Measurements from ENCODE around the gene ATP4A. TPM values are rescaled to one million over a fixed set of nuclear protein-coding genes. Genes with fewer than 3 reads are reported as not detected.

ATP4A gene
- total and polyA plus RNA-seq, 9 of the 15 experiments (the other 6 are each of a cell fraction or from before 2014, with no cell fraction given) = 0.15 TPM; not detected in 8

GRCh38 chr19:35612559-35613321, 49.3 kb upstream of the ATP4A start, which contains the start of gene HAUS5 (continued):
- TF ChIP-seq ATF6 (CRISPR knock-in tag; IDR thresholded peaks at IDR 0.05) (no peak), MIER1 (IDR thresholded peaks at IDR 0.05; ENCODE audit: low read depth) (no peak), SAFB2 (IDR thresholded peaks at IDR 0.05; ENCODE audit: borderline replicate concordance, low read depth, low read length, severe bottlenecking) (no peak), ZNF76 (CRISPR knock-in tag; IDR thresholded peaks at IDR 0.05; ENCODE audit: borderline replicate concordance) (peak; percentile 90), SMAD3 (CRISPR knock-in tag; conservative IDR thresholded peaks at IDR 0.05) (no peak), SMARCB1 (IDR thresholded peaks at IDR 0.05; ENCODE audit: insufficient read length, low read depth) (no peak), ZBTB5 (IDR thresholded peaks at IDR 0.05) (no peak), ZNF707 (CRISPR knock-in tag; conservative IDR thresholded peaks at IDR 0.05) (0 out of 2 replicates have a peak, but pooled peaks have one; percentile 30), TCF7L2 (IDR thresholded peaks at IDR 0.05; ENCODE audit: low read depth, low read length) (no peak), PKNOX1 (IDR thresholded peaks at IDR 0.05) (no peak), POLR2AphosphoS5 (IDR thresholded peaks at IDR 0.05; ENCODE audit: control insufficient read depth, insufficient read depth, low read depth, low read length) (peak; percentile 78), GABPA (tag; conservative IDR thresholded peaks at IDR 0.05; ENCODE audit: low read depth) (0 out of 2 replicates have a peak, but pooled peaks have one; percentile 37)
- TF ChIP-seq, protein P1, sequence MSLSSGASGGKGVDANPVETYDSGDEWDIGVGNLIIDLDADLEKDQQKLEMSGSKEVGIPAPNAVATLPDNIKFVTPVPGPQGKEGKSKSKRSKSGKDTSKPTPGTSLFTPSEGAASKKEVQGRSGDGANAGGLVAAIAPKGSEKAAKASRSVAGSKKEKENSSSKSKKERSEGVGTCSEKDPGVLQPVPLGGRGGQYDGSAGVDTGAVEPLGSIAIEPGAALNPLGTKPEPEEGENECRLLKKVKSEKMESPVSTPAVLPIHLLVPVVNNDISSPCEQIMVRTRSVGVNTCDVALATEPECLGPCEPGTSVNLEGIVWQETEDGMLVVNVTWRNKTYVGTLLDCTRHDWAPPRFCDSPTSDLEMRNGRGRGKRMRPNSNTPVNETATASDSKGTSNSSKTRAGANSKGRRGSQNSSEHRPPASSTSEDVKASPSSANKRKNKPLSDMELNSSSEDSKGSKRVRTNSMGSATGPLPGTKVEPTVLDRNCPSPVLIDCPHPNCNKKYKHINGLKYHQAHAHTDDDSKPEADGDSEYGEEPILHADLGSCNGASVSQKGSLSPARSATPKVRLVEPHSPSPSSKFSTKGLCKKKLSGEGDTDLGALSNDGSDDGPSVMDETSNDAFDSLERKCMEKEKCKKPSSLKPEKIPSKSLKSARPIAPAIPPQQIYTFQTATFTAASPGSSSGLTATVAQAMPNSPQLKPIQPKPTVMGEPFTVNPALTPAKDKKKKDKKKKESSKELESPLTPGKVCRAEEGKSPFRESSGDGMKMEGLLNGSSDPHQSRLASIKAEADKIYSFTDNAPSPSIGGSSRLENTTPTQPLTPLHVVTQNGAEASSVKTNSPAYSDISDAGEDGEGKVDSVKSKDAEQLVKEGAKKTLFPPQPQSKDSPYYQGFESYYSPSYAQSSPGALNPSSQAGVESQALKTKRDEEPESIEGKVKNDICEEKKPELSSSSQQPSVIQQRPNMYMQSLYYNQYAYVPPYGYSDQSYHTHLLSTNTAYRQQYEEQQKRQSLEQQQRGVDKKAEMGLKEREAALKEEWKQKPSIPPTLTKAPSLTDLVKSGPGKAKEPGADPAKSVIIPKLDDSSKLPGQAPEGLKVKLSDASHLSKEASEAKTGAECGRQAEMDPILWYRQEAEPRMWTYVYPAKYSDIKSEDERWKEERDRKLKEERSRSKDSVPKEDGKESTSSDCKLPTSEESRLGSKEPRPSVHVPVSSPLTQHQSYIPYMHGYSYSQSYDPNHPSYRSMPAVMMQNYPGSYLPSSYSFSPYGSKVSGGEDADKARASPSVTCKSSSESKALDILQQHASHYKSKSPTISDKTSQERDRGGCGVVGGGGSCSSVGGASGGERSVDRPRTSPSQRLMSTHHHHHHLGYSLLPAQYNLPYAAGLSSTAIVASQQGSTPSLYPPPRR (CRISPR knock-in tag; IDR thresholded peaks at IDR 0.05; ENCODE audit: borderline replicate concordance) = no peak
- TF ChIP-seq, protein P2, sequence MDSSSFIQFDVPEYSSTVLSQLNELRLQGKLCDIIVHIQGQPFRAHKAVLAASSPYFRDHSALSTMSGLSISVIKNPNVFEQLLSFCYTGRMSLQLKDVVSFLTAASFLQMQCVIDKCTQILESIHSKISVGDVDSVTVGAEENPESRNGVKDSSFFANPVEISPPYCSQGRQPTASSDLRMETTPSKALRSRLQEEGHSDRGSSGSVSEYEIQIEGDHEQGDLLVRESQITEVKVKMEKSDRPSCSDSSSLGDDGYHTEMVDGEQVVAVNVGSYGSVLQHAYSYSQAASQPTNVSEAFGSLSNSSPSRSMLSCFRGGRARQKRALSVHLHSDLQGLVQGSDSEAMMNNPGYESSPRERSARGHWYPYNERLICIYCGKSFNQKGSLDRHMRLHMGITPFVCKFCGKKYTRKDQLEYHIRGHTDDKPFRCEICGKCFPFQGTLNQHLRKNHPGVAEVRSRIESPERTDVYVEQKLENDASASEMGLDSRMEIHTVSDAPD (CRISPR knock-in tag; IDR thresholded peaks at IDR 0.05) = no peak

Measured in K562 (cell line).